ENCODE measurements around the gene SARS2. TPM values are rescaled to one million over a fixed set of nuclear protein-coding genes. Genes with fewer than 3 reads are reported as not detected.

The SARS2 gene
- total and polyA plus RNA-seq, 4 donors = 15.9 to 19.2 (median 17.1) TPM

DNA sequence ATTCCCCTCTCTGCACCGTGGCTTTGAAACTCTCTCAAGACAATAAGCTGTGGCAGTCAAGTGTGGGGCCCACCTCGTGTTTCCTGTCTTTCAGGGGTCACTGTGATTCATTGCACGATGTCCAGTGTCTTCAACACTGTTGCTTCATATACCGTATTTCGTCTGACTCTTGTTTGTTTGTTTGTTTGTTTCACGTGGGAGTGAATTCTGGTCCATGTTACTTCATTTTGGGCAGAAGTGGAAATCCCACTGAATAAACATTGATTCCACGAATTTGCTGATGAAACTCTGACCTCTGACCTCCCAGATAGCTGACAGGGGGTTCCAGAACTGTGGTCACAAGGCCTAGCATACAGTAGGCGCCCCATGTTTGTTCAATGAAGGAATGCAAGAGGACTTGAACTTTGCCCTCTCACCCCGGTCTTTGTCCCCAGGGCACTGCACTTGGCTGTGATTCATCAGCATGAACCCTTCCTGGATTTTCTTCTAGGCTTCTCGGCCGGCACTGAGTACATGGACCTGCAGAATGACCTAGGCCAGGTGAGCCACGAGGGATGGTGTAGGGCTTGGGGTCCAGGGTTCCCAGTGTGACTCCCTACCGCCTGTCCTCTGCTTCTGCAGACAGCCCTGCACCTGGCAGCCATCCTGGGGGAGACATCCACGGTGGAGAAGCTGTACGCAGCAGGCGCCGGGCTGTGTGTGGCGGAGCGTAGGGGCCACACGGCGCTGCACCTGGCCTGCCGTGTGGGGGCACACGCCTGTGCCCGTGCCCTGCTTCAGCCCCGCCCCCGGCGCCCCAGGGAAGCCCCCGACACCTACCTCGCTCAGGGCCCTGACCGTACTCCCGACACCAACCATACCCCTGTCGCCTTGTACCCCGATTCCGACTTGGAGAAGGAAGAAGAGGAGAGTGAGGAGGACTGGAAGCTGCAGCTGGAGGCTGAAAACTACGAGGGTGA is 25.7 kb downstream of the SARS2 start (continued):
- TF ChIP-seq, protein P1, sequence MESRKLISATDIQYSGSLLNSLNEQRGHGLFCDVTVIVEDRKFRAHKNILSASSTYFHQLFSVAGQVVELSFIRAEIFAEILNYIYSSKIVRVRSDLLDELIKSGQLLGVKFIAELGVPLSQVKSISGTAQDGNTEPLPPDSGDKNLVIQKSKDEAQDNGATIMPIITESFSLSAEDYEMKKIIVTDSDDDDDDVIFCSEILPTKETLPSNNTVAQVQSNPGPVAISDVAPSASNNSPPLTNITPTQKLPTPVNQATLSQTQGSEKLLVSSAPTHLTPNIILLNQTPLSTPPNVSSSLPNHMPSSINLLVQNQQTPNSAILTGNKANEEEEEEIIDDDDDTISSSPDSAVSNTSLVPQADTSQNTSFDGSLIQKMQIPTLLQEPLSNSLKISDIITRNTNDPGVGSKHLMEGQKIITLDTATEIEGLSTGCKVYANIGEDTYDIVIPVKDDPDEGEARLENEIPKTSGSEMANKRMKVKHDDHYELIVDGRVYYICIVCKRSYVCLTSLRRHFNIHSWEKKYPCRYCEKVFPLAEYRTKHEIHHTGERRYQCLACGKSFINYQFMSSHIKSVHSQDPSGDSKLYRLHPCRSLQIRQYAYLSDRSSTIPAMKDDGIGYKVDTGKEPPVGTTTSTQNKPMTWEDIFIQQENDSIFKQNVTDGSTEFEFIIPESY (IDR thresholded peaks at IDR 0.05) = peak; percentile 76
- peak; percentile 56 for TF ChIP-seq FOXA2 (IDR thresholded peaks at IDR 0.05)
- peak; percentile 97 to 98 for TF ChIP-seq HNF4A (conservative IDR thresholded peaks at IDR 0.05)
- peak; percentile 56 to 76 for TF ChIP-seq JUND (IDR thresholded peaks at IDR 0.05)
- TF ChIP-seq YY1 (IDR thresholded peaks at IDR 0.05) = peak; percentile 73
- TF ChIP-seq TAF1 (conservative IDR thresholded peaks at IDR 0.05) = no peak

DNA sequence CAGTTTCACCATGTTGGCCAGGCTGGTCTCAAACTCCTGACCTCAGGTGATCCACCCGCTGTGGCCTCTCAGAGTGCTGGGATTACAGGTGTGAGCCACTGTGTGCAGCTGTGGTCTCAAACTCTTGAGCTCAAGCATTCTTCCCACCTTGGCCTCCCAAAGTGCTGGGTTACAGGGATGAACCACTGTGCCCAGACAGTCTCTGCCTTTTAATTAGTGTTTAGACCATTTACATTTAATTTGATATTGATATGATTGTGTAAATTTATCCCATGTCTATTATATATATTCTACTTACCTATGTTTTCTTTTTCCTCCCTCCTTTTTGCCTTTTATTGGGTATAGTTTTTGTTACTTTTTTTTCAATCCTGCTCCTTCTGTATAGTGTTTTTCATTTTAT is 28.9 kb downstream of the SARS2 start:
- WGBS = 96% methylated on average over 1 of the region's 1 CpG
- TF ChIP-seq TAF1 (conservative IDR thresholded peaks at IDR 0.05) (no peak), FOXA2 (IDR thresholded peaks at IDR 0.05) (no peak), FOXA1 (IDR thresholded peaks at IDR 0.05) (no peak), SP1 (IDR thresholded peaks at IDR 0.05) (no peak), EGR1 (IDR thresholded peaks at IDR 0.05; ENCODE audit: low read depth in 2 of 2) (no peak), RAD21 (IDR thresholded peaks at IDR 0.05) (no peak), NR2F2 (IDR thresholded peaks at IDR 0.05) (no peak), RXRA (IDR thresholded peaks at IDR 0.05) (no peak), JUND (IDR thresholded peaks at IDR 0.05) (no peak), YY1 (IDR thresholded peaks at IDR 0.05) (no peak), HNF4G (IDR thresholded peaks at IDR 0.05) (no peak), GABPA (IDR thresholded peaks at IDR 0.05 in 1 of 2, conservative IDR thresholded peaks at IDR 0.05 in 1 of 2) (no peak), HNF4A (conservative IDR thresholded peaks at IDR 0.05) (no peak)
- TF ChIP-seq, protein P2, sequence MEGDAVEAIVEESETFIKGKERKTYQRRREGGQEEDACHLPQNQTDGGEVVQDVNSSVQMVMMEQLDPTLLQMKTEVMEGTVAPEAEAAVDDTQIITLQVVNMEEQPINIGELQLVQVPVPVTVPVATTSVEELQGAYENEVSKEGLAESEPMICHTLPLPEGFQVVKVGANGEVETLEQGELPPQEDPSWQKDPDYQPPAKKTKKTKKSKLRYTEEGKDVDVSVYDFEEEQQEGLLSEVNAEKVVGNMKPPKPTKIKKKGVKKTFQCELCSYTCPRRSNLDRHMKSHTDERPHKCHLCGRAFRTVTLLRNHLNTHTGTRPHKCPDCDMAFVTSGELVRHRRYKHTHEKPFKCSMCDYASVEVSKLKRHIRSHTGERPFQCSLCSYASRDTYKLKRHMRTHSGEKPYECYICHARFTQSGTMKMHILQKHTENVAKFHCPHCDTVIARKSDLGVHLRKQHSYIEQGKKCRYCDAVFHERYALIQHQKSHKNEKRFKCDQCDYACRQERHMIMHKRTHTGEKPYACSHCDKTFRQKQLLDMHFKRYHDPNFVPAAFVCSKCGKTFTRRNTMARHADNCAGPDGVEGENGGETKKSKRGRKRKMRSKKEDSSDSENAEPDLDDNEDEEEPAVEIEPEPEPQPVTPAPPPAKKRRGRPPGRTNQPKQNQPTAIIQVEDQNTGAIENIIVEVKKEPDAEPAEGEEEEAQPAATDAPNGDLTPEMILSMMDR (IDR thresholded peaks at IDR 0.05; ENCODE audit: low read depth, low read length, missing input control) = no peak
- TF ChIP-seq, protein P3, sequence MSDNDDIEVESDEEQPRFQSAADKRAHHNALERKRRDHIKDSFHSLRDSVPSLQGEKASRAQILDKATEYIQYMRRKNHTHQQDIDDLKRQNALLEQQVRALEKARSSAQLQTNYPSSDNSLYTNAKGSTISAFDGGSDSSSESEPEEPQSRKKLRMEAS (IDR thresholded peaks at IDR 0.05) = no peak
- TF ChIP-seq, protein P1 (IDR thresholded peaks at IDR 0.05) = no peak
- TF ChIP-seq, protein P4, sequence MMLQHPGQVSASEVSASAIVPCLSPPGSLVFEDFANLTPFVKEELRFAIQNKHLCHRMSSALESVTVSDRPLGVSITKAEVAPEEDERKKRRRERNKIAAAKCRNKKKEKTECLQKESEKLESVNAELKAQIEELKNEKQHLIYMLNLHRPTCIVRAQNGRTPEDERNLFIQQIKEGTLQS (IDR thresholded peaks at IDR 0.05) = no peak
- TF ChIP-seq, protein P5, sequence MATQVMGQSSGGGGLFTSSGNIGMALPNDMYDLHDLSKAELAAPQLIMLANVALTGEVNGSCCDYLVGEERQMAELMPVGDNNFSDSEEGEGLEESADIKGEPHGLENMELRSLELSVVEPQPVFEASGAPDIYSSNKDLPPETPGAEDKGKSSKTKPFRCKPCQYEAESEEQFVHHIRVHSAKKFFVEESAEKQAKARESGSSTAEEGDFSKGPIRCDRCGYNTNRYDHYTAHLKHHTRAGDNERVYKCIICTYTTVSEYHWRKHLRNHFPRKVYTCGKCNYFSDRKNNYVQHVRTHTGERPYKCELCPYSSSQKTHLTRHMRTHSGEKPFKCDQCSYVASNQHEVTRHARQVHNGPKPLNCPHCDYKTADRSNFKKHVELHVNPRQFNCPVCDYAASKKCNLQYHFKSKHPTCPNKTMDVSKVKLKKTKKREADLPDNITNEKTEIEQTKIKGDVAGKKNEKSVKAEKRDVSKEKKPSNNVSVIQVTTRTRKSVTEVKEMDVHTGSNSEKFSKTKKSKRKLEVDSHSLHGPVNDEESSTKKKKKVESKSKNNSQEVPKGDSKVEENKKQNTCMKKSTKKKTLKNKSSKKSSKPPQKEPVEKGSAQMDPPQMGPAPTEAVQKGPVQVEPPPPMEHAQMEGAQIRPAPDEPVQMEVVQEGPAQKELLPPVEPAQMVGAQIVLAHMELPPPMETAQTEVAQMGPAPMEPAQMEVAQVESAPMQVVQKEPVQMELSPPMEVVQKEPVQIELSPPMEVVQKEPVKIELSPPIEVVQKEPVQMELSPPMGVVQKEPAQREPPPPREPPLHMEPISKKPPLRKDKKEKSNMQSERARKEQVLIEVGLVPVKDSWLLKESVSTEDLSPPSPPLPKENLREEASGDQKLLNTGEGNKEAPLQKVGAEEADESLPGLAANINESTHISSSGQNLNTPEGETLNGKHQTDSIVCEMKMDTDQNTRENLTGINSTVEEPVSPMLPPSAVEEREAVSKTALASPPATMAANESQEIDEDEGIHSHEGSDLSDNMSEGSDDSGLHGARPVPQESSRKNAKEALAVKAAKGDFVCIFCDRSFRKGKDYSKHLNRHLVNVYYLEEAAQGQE (IDR thresholded peaks at IDR 0.05) = no peak
- Histone ChIP-seq H3K4me3 (ENCODE audit: low read depth in 1 of 3, low read length in 3 of 3) (no peak overlapping the region), H3K4me1 (ENCODE audit: control insufficient read depth in 4 of 4, insufficient read depth in 4 of 4, low read length in 3 of 4) (peaks cover 6 to 40% (median 17%) of the 10 kb centered on the region in 4 donors), H3K36me3 (ENCODE audit: control insufficient read depth in 4 of 4, insufficient read depth in 3 of 4, low read depth in 1 of 4, low read length in 3 of 4) (peaks cover 1 to 8% (median 5%) of the 10 kb centered on the region in 4 donors), H3K27ac (ENCODE audit: low read depth in 1 of 2, low read length in 2 of 2) (no peak overlapping the region), H3K27me3 (ENCODE audit: control insufficient read depth in 4 of 4, insufficient read depth in 4 of 4, low read length in 3 of 4) (no peaks in the 10 kb centered on the region), H3K9ac (ENCODE audit: low read depth in 1 of 2, low read length in 2 of 2) (no peak overlapping the region), H3K9me3 (ENCODE audit: control insufficient read depth in 4 of 4, low read length in 3 of 4) (peaks cover 0 to under 1% (median 0%) of the 10 kb centered on the region in 4 donors)
- DNase-seq (ENCODE audit: low spot score) = no peak
